Rectal smooth muscle tissue (tissue), 1 donor: ENCODE data around the gene PRKRA.

Experiments
- H3K27ac ChIP-seq: one replicate; pipeline ENCODE4 v1.7.0; 2013; ENCODE audit warnings: low read depth, low read length, inconsistent platforms
- H3K27me3 ChIP-seq: one replicate; pipeline ENCODE4 v1.7.0; 2013; ENCODE audit warnings: low read length; ENCODE audit not compliant: control insufficient read depth, insufficient read depth
- H3K36me3 ChIP-seq: one replicate; pipeline ENCODE4 v1.7.0; 2013; ENCODE audit warnings: low read length; ENCODE audit not compliant: control insufficient read depth, insufficient read depth
- H3K4me1 ChIP-seq: one replicate; pipeline ENCODE4 v1.7.0; 2013; ENCODE audit warnings: low read length; ENCODE audit not compliant: control insufficient read depth, insufficient read depth
- H3K4me3 ChIP-seq: one replicate; pipeline ENCODE4 v1.7.0; 2013; ENCODE audit warnings: low read length
- H3K9ac ChIP-seq: one replicate; pipeline ENCODE4 v1.7.0; 2013; ENCODE audit warnings: low read length

Gene PRKRA

GRCh38 chr2:178401994-178402437, 49.0 kb downstream of the PRKRA start:
- H3K36me3 ChIP-seq: no peaks in the 10 kb centered on the region
- H3K9ac ChIP-seq: no peak overlapping the region
- no peaks in the 10 kb centered on the region for H3K27me3 ChIP-seq
- H3K4me3 ChIP-seq: no peak overlapping the region
- no peak overlapping the region for H3K27ac ChIP-seq
- no peaks in the 10 kb centered on the region for H3K4me1 ChIP-seq

GRCh38 chr2:178397002-178397605, 53.9 kb downstream of the PRKRA start:
- H3K27ac ChIP-seq: no peak overlapping the region
- no peak overlapping the region for H3K9ac ChIP-seq
- H3K36me3 ChIP-seq: no peaks in the 10 kb centered on the region
- no peaks in the 10 kb centered on the region for H3K27me3 ChIP-seq
- no peak overlapping the region for H3K4me3 ChIP-seq
- H3K4me1 ChIP-seq: no peaks in the 10 kb centered on the region

- Histone ChIP-seq H3K27ac (no peak overlapping the region), H3K27me3 (no peaks in the 10 kb centered on the region), H3K4me1 (no peaks in the 10 kb centered on the region), H3K4me3 (no peak overlapping the region), H3K9ac (no peak overlapping the region), H3K36me3 (no peaks in the 10 kb centered on the region)
Observed at GRCh38 chr2:178395941-178396570, 54.9 kb downstream of the PRKRA start.

GRCh38 chr2:178395295-178395694, 55.7 kb downstream of the PRKRA start:
- no peak overlapping the region for H3K27ac ChIP-seq
- no peak overlapping the region for H3K4me3 ChIP-seq
- H3K9ac ChIP-seq: no peak overlapping the region
- H3K4me1 ChIP-seq: no peaks in the 10 kb centered on the region
- H3K36me3 ChIP-seq: no peaks in the 10 kb centered on the region
- no peaks in the 10 kb centered on the region for H3K27me3 ChIP-seq

- no peak overlapping the region for H3K27ac ChIP-seq
- no peak overlapping the region for H3K4me3 ChIP-seq
- H3K9ac ChIP-seq: no peak overlapping the region
- no peaks in the 10 kb centered on the region for H3K36me3 ChIP-seq
- no peaks in the 10 kb centered on the region for H3K4me1 ChIP-seq
- H3K27me3 ChIP-seq: no peaks in the 10 kb centered on the region
Observed at GRCh38 chr2:178394859-178395258, 56.1 kb downstream of the PRKRA start.

DNA sequence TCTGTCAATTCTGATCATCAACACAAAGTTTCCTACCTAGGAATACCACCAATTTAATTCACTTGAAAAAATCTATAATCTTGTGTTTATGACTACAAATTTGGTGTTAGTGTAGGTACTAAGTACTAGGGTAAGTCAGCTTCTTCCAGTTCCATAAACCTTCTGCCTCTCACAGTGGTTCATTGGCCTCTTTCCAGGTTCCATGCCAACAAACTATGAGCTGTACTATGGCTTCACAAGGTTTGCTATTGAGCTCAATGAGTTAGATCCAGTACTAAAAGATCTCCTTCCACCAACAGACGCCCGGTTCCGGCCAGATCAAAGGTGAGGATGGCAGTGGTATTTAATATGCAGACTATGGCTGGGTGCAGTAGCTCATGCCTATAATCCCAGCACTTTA, 58.8 kb downstream of the PRKRA start:
- no peak overlapping the region for H3K4me3 ChIP-seq
- no peak overlapping the region for H3K9ac ChIP-seq
- H3K27me3 ChIP-seq: no peaks in the 10 kb centered on the region
- H3K27ac ChIP-seq: no peak overlapping the region
- no peaks in the 10 kb centered on the region for H3K36me3 ChIP-seq
- H3K4me1 ChIP-seq: no peaks in the 10 kb centered on the region

DNA sequence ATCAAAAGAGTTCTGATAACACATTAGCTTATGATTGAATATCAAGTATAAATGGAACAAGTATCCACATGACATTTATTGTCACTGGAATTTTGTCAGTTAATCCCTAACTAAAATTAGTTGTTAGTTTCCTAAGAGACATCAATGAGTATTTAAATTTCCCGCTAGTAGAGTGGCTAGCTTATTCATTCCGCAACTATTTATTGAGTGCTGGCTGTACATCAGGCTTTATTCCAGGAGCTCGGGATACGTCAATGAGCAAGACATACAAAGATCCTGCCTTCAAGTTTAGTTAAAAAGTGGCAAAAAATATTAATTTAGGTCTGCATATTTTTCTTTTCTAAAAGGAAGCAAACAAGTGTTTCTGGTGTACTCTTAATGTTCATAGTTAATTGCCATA, 59.3 kb downstream of the PRKRA start:
- H3K4me1 ChIP-seq: no peaks in the 10 kb centered on the region
- H3K36me3 ChIP-seq: no peaks in the 10 kb centered on the region
- H3K4me3 ChIP-seq: no peak overlapping the region
- no peak overlapping the region for H3K9ac ChIP-seq
- H3K27me3 ChIP-seq: no peaks in the 10 kb centered on the region
- no peak overlapping the region for H3K27ac ChIP-seq

DNA sequence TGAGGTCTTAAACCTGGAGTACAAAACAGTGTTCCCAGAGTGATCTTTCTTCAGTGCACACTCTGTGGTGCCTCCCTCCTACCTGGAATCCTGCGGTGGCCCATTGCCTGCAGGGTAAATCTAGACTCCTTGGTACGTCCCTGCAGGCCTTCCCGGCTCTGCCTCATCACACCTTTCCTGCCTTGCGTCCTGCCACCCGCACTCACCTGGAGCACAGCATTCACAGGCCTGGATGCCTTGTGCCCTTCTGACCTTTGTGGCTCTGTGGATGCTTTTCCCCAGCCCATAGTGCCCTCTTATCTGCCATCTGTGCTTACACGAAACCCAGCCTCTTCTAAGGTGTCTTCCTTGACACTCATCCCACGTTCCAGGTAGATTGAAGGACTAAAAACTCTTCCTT, 62.7 kb downstream of the PRKRA start:
- H3K4me1 ChIP-seq: no peaks in the 10 kb centered on the region
- H3K27me3 ChIP-seq: no peaks in the 10 kb centered on the region
- H3K27ac ChIP-seq: no peak overlapping the region
- no peaks in the 10 kb centered on the region for H3K36me3 ChIP-seq
- no peak overlapping the region for H3K9ac ChIP-seq
- no peak overlapping the region for H3K4me3 ChIP-seq

- Histone ChIP-seq H3K36me3 (no peaks in the 10 kb centered on the region), H3K9ac (no peak overlapping the region), H3K27ac (no peak overlapping the region), H3K4me1 (no peaks in the 10 kb centered on the region), H3K4me3 (no peak overlapping the region), H3K27me3 (no peaks in the 10 kb centered on the region)
Observed at GRCh38 chr2:178386986-178387597, 63.9 kb downstream of the PRKRA start.

GRCh38 chr2:178385595-178386148, 65.3 kb downstream of the PRKRA start:
- no peak overlapping the region for H3K9ac ChIP-seq
- no peak overlapping the region for H3K27ac ChIP-seq
- no peaks in the 10 kb centered on the region for H3K27me3 ChIP-seq
- H3K4me1 ChIP-seq: no peaks in the 10 kb centered on the region
- no peaks in the 10 kb centered on the region for H3K36me3 ChIP-seq
- no peak overlapping the region for H3K4me3 ChIP-seq

- no peak overlapping the region for H3K9ac ChIP-seq
- H3K27me3 ChIP-seq: no peaks in the 10 kb centered on the region
- no peak overlapping the region for H3K4me3 ChIP-seq
- H3K4me1 ChIP-seq: no peaks in the 10 kb centered on the region
- H3K27ac ChIP-seq: no peak overlapping the region
- H3K36me3 ChIP-seq: no peaks in the 10 kb centered on the region
Observed at GRCh38 chr2:178383718-178384117, 67.3 kb downstream of the PRKRA start.
